ENCODE measurements around the gene CADM2.

Gene CADM2

GRCh38 chr3:85483986-85484385 lies 525.2 kb downstream of the CADM2 start:
- no peak overlapping the region for H3K27ac ChIP-seq (ENCODE audit: extremely low read depth, low read depth, low read length)
- TF ChIP-seq KLF1 (tag by site-specific recombination; IDR thresholded peaks at IDR 0.05) (no peak), GLIS1 (tag by site-specific recombination; IDR thresholded peaks at IDR 0.05) (no peak), ZIC2 (tag by site-specific recombination; IDR thresholded peaks at IDR 0.05) (no peak), ZNF350 (tag by site-specific recombination; IDR thresholded peaks at IDR 0.05) (no peak), ZNF529 (tag by site-specific recombination; IDR thresholded peaks at IDR 0.05; ENCODE audit: insufficient replicate concordance) (no peak), ZNF140 (tag by site-specific recombination; IDR thresholded peaks at IDR 0.05) (no peak), ZNF521 (tag by site-specific recombination; IDR thresholded peaks at IDR 0.05) (no peak), ZNF791 (tag by site-specific recombination; IDR thresholded peaks at IDR 0.05) (no peak), TRIM28 (IDR thresholded peaks at IDR 0.05; ENCODE audit: borderline replicate concordance, low read length) (no peak), PBX3 (CRISPR knock-in tag; IDR thresholded peaks at IDR 0.05) (no peak), ZNF768 (tag by site-specific recombination; IDR thresholded peaks at IDR 0.05) (no peak), ZNF561 (tag by site-specific recombination; IDR thresholded peaks at IDR 0.05; ENCODE audit: borderline replicate concordance) (no peak), ZNF548 (tag by site-specific recombination; IDR thresholded peaks at IDR 0.05) (no peak), ZNF610 (tag by site-specific recombination; IDR thresholded peaks at IDR 0.05; ENCODE audit: borderline replicate concordance) (no peak)
- TF ChIP-seq, protein P1, sequence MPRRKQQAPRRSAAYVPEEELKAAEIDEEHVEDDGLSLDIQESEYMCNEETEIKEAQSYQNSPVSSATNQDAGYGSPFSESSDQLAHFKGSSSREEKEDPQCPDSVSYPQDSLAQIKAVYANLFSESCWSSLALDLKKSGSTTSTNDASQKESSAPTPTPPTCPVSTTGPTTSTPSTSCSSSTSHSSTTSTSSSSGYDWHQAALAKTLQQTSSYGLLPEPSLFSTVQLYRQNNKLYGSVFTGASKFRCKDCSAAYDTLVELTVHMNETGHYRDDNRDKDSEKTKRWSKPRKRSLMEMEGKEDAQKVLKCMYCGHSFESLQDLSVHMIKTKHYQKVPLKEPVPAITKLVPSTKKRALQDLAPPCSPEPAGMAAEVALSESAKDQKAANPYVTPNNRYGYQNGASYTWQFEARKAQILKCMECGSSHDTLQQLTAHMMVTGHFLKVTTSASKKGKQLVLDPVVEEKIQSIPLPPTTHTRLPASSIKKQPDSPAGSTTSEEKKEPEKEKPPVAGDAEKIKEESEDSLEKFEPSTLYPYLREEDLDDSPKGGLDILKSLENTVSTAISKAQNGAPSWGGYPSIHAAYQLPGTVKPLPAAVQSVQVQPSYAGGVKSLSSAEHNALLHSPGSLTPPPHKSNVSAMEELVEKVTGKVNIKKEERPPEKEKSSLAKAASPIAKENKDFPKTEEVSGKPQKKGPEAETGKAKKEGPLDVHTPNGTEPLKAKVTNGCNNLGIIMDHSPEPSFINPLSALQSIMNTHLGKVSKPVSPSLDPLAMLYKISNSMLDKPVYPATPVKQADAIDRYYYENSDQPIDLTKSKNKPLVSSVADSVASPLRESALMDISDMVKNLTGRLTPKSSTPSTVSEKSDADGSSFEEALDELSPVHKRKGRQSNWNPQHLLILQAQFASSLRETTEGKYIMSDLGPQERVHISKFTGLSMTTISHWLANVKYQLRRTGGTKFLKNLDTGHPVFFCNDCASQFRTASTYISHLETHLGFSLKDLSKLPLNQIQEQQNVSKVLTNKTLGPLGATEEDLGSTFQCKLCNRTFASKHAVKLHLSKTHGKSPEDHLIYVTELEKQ (tag by site-specific recombination; IDR thresholded peaks at IDR 0.05; ENCODE audit: borderline replicate concordance): no peak
- H3K9me3 ChIP-seq (ENCODE audit: control insufficient read depth, insufficient read depth, low read depth, low read length): no peaks in the 10 kb centered on the region
- ChIA-PET CTCF (no interaction called here), POLR2A (no interaction called here)
- no peaks in the 10 kb centered on the region for H3K36me3 ChIP-seq (ENCODE audit: control insufficient read depth in 2 of 2, insufficient read depth in 1 of 2, low read length in 2 of 2)
- no peak overlapping the region for H3K4me3 ChIP-seq (ENCODE audit: low read depth, low read length)
- H3K4me1 ChIP-seq (ENCODE audit: control insufficient read depth, insufficient read depth, low read length): no peaks in the 10 kb centered on the region

DNA sequence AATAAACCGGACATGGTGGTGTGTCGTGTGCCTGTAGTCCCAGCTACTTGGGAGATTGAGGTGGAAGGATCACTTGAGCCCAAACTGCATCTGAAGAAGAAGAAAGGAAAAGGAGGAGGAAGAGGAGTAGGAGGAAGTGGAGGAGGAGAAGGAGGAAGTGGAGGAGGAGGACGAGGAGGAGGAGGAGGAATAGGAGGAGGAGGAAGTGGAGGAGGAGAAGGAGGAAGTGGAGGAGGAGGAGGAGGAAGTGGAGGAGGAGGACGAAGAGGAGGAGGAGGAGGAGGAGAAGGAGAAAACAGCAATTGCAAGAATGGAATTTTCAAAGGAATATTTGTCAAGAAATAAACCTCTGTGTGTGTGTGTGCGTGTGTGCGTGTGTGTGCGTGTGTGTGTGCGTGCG lies 528.6 kb downstream of the CADM2 start:
- Histone ChIP-seq H3K4me3 (ENCODE audit: low read depth, low read length) (no peak overlapping the region), H3K9me3 (ENCODE audit: control insufficient read depth, insufficient read depth, low read depth, low read length) (no peaks in the 10 kb centered on the region), H3K27ac (ENCODE audit: extremely low read depth, low read depth, low read length) (no peak overlapping the region), H3K36me3 (ENCODE audit: control insufficient read depth in 2 of 2, insufficient read depth in 1 of 2, low read length in 2 of 2) (no peaks in the 10 kb centered on the region), H3K4me1 (ENCODE audit: control insufficient read depth, insufficient read depth, low read length) (no peaks in the 10 kb centered on the region)
- ChIA-PET POLR2A (no interaction called here), CTCF (no interaction called here)
- TF ChIP-seq, protein P2, sequence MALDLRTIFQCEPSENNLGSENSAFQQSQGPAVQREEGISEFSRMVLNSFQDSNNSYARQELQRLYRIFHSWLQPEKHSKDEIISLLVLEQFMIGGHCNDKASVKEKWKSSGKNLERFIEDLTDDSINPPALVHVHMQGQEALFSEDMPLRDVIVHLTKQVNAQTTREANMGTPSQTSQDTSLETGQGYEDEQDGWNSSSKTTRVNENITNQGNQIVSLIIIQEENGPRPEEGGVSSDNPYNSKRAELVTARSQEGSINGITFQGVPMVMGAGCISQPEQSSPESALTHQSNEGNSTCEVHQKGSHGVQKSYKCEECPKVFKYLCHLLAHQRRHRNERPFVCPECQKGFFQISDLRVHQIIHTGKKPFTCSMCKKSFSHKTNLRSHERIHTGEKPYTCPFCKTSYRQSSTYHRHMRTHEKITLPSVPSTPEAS (tag by site-specific recombination; IDR thresholded peaks at IDR 0.05): 0 out of 2 replicates have a peak, but pooled peaks have one; percentile 43
- TF ChIP-seq ZNF747 (tag by site-specific recombination; IDR thresholded peaks at IDR 0.05) (no peak), ZFHX2 (tag by site-specific recombination; conservative IDR thresholded peaks at IDR 0.05) (peak; percentile 44; the same call in 1 of the 2 replicates), EGR2 (tag by site-specific recombination; IDR thresholded peaks at IDR 0.05; ENCODE audit: low read depth) (peak; percentile 64; the same call in 1 of the 2 replicates)
